ENCODE measurements around the gene RBM20. TPM values are rescaled to one million over a fixed set of nuclear protein-coding genes. Genes with fewer than 3 reads are reported as not detected.

RBM20 gene
- total RNA-seq, 1 donor from 2014 or later, result 0.58 TPM

- Mint-ChIP-seq H3K9me3 (no peaks in the 10 kb centered on the region), H3K27ac (ENCODE audit: unreplicated experiment) (no peak overlapping the region), H3K4me1 (no peaks in the 10 kb centered on the region), H3K27me3 (ENCODE audit: low read depth) (peaks cover 2% of the 10 kb centered on the region), H3K4me3 (no peak overlapping the region), H3K36me3 (ENCODE audit: low read depth) (no peaks in the 10 kb centered on the region)
- DNase-seq (ENCODE audit: low read depth, low spot score), result no peak
- TF ChIP-seq, protein P1, sequence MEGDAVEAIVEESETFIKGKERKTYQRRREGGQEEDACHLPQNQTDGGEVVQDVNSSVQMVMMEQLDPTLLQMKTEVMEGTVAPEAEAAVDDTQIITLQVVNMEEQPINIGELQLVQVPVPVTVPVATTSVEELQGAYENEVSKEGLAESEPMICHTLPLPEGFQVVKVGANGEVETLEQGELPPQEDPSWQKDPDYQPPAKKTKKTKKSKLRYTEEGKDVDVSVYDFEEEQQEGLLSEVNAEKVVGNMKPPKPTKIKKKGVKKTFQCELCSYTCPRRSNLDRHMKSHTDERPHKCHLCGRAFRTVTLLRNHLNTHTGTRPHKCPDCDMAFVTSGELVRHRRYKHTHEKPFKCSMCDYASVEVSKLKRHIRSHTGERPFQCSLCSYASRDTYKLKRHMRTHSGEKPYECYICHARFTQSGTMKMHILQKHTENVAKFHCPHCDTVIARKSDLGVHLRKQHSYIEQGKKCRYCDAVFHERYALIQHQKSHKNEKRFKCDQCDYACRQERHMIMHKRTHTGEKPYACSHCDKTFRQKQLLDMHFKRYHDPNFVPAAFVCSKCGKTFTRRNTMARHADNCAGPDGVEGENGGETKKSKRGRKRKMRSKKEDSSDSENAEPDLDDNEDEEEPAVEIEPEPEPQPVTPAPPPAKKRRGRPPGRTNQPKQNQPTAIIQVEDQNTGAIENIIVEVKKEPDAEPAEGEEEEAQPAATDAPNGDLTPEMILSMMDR (conservative IDR thresholded peaks at IDR 0.05), result no peak
Observed at GRCh38 chr10:110775020-110775375, 130.9 kb downstream of the RBM20 start.

DNA sequence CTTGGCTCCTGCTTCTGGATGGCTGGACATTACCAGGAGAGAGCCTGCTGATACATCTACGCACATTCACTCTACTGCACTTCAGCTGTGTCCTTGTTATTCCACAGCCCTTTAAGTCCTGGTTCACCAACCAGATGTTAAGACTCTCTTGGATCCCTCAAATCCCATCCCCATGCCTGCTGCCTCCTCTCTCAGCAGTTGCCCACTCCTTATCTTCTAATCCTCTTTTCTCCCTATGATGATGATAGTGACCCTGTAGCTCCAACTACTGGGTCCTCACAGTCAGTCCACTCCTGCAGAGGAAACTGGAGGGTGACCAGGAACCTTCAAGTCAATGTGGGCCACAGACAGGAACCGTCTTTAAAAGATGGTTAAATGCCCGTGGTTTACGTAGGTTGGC, 131.3 kb downstream of the RBM20 start:
- TF ChIP-seq, protein P1 (conservative IDR thresholded peaks at IDR 0.05), result no peak
- no peaks in the 10 kb centered on the region for H3K9me3 Mint-ChIP-seq
- no peaks in the 10 kb centered on the region for H3K36me3 Mint-ChIP-seq (ENCODE audit: low read depth)
- H3K4me3 Mint-ChIP-seq, result no peak overlapping the region
- H3K27ac Mint-ChIP-seq (ENCODE audit: unreplicated experiment), result no peak overlapping the region
- no peak for DNase-seq (ENCODE audit: low read depth, low spot score)
- no peaks in the 10 kb centered on the region for H3K4me1 Mint-ChIP-seq
- peaks cover 2% of the 10 kb centered on the region for H3K27me3 Mint-ChIP-seq (ENCODE audit: low read depth)

- TF ChIP-seq, protein P1 (conservative IDR thresholded peaks at IDR 0.05), result no peak
- H3K27me3 Mint-ChIP-seq (ENCODE audit: low read depth), result peaks cover 2% of the 10 kb centered on the region
- no peak for DNase-seq (ENCODE audit: low read depth, low spot score)
- H3K4me3 Mint-ChIP-seq, result no peak overlapping the region
- H3K27ac Mint-ChIP-seq (ENCODE audit: unreplicated experiment), result no peak overlapping the region
- H3K9me3 Mint-ChIP-seq, result no peaks in the 10 kb centered on the region
- H3K36me3 Mint-ChIP-seq (ENCODE audit: low read depth), result no peaks in the 10 kb centered on the region
- no peaks in the 10 kb centered on the region for H3K4me1 Mint-ChIP-seq
Observed at GRCh38 chr10:110777017-110777416, 132.9 kb downstream of the RBM20 start.

DNA sequence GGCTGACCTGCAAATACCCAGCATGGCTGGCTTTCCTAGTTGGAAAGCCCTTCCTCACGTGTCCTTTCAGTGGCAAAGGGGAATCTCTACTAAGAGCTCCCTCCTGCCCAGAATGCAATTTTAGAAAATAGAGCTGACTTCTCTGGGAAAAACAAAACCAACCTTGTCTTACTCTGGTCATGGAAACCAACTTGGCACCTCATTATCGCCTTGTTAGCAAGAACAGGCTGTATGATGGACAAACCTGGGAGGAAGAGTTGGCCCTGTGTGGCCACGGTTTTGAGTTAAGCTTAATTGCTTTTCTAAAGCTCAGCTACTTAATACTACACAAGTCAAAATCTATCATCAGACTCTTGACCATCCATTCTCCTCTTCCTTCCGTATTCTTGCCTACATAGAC, 133.5 kb downstream of the RBM20 start:
- peaks cover 2% of the 10 kb centered on the region for H3K27me3 Mint-ChIP-seq (ENCODE audit: low read depth)
- no peaks in the 10 kb centered on the region for H3K4me1 Mint-ChIP-seq
- no peaks in the 10 kb centered on the region for H3K9me3 Mint-ChIP-seq
- DNase-seq (ENCODE audit: low read depth, low spot score), result no peak
- H3K4me3 Mint-ChIP-seq, result no peak overlapping the region
- TF ChIP-seq, protein P1 (conservative IDR thresholded peaks at IDR 0.05), result no peak
- no peak overlapping the region for H3K27ac Mint-ChIP-seq (ENCODE audit: unreplicated experiment)
- H3K36me3 Mint-ChIP-seq (ENCODE audit: low read depth), result no peaks in the 10 kb centered on the region

- DNase-seq (ENCODE audit: low read depth, low spot score), result no peak
- TF ChIP-seq, protein P1 (conservative IDR thresholded peaks at IDR 0.05), result no peak
- Mint-ChIP-seq H3K36me3 (ENCODE audit: low read depth) (no peaks in the 10 kb centered on the region), H3K4me1 (no peaks in the 10 kb centered on the region), H3K9me3 (no peaks in the 10 kb centered on the region), H3K27ac (ENCODE audit: unreplicated experiment) (no peak overlapping the region), H3K4me3 (no peak overlapping the region), H3K27me3 (ENCODE audit: low read depth) (peaks cover 2% of the 10 kb centered on the region)
Observed at GRCh38 chr10:110778211-110778610, 134.1 kb downstream of the RBM20 start.

DNA sequence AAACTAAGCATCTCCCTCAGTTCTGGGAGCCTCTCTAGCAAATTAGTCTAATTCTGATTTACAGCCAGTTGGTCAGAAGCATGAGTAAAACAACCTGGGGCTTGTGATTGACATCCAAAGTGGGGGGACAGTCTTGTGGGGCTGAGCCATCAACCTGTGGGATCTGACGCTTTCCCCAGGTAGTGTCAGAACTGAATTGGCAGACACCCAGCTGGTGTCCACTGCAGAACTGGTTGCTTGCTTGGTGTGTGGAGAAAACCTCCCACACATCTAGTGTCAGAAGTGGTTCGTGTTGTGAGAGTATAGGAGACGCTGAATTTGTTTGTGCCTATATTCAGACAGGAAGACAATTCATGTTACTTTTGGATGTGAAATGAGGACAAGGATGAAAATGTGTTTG, 135.4 kb downstream of the RBM20 start:
- Mint-ChIP-seq H3K9me3 (no peaks in the 10 kb centered on the region), H3K27me3 (ENCODE audit: low read depth) (peaks cover 2% of the 10 kb centered on the region), H3K36me3 (ENCODE audit: low read depth) (no peaks in the 10 kb centered on the region), H3K4me3 (no peak overlapping the region), H3K4me1 (peaks cover 8% of the 10 kb centered on the region), H3K27ac (ENCODE audit: unreplicated experiment) (no peak overlapping the region)
- TF ChIP-seq, protein P1 (conservative IDR thresholded peaks at IDR 0.05), result no peak
- no peak for DNase-seq (ENCODE audit: low read depth, low spot score)
